ENCODE measurements around the gene ARID5B.

ARID5B gene

GRCh38 chr10:62047228-62047892 is 145.9 kb downstream of the ARID5B start:
- DNase-seq, result no peak
- no peak overlapping the region for H3K4me3 ChIP-seq (ENCODE audit: low read depth in 1 of 2, low read length in 2 of 2)
- no peak overlapping the region for H3K9ac ChIP-seq (ENCODE audit: low read depth, low read length)
- TF ChIP-seq CTCF (IDR thresholded peaks at IDR 0.05; ENCODE audit: borderline replicate concordance, extremely low read depth, low read length, poor library complexity, severe bottlenecking), result no peak
- TF ChIP-seq EZH2 (IDR thresholded peaks at IDR 0.05; ENCODE audit: borderline replicate concordance, low read depth, low read length, severe bottlenecking), result no peak
- peaks cover 8% of the 10 kb centered on the region; the same call in 1 of the 2 replicates for H3K4me1 ChIP-seq (ENCODE audit: insufficient read depth, low read length)
- H3K4me2 ChIP-seq (ENCODE audit: insufficient read depth, low read length), result no peak overlapping the region
- H3K27ac ChIP-seq (ENCODE audit: low read length), result no peak overlapping the region
- no peaks in the 10 kb centered on the region for H3K79me2 ChIP-seq (ENCODE audit: insufficient read depth, low read length)
- no peaks in the 10 kb centered on the region for H3K27me3 ChIP-seq (ENCODE audit: insufficient read depth, low read length, poor library complexity)
- H3K9me3 ChIP-seq (ENCODE audit: insufficient read depth, low read length, severe bottlenecking), result no peaks in the 10 kb centered on the region
- H3K36me3 ChIP-seq (ENCODE audit: insufficient read depth, low read length), result no peaks in the 10 kb centered on the region
- ATAC-seq (ENCODE audit: insufficient read depth, low read depth), result no peak
- no peaks in the 10 kb centered on the region for H4K20me1 ChIP-seq (ENCODE audit: insufficient read depth, low read length)
- no peak overlapping the region for H2AFZ ChIP-seq (ENCODE audit: low read depth, low read length)

- no peak overlapping the region for H3K27ac ChIP-seq (ENCODE audit: low read length)
Observed at GRCh38 chr10:62047960-62048383, 146.5 kb downstream of the ARID5B start.

GRCh38 chr10:62048470-62048869 is 147.0 kb downstream of the ARID5B start:
- Histone ChIP-seq H3K79me2 (ENCODE audit: insufficient read depth, low read length) (no peaks in the 10 kb centered on the region), H3K4me2 (ENCODE audit: insufficient read depth, low read length) (no peak overlapping the region), H3K27ac (ENCODE audit: low read length) (no peak overlapping the region), H2AFZ (ENCODE audit: low read depth, low read length) (no peak overlapping the region), H3K36me3 (ENCODE audit: insufficient read depth, low read length) (no peaks in the 10 kb centered on the region), H3K9me3 (ENCODE audit: insufficient read depth, low read length, severe bottlenecking) (no peaks in the 10 kb centered on the region), H3K9ac (ENCODE audit: low read depth, low read length) (no peak overlapping the region), H3K4me3 (ENCODE audit: low read depth in 1 of 2, low read length in 2 of 2) (no peak overlapping the region), H3K4me1 (ENCODE audit: insufficient read depth, low read length) (peaks cover 8% of the 10 kb centered on the region; the same call in 1 of the 2 replicates), H3K27me3 (ENCODE audit: insufficient read depth, low read length, poor library complexity) (no peaks in the 10 kb centered on the region), H4K20me1 (ENCODE audit: insufficient read depth, low read length) (no peaks in the 10 kb centered on the region)
- no peak for ATAC-seq (ENCODE audit: insufficient read depth, low read depth)
- TF ChIP-seq CTCF (IDR thresholded peaks at IDR 0.05; ENCODE audit: borderline replicate concordance, extremely low read depth, low read length, poor library complexity, severe bottlenecking) (no peak), EZH2 (IDR thresholded peaks at IDR 0.05; ENCODE audit: borderline replicate concordance, low read depth, low read length, severe bottlenecking) (no peak)
- no peak for DNase-seq

More at GRCh38 chr10:62047960-62048383, 146.5 kb downstream of the ARID5B start:
- no peak for ATAC-seq (ENCODE audit: insufficient read depth, low read depth)
- Histone ChIP-seq H3K9me3 (ENCODE audit: insufficient read depth, low read length, severe bottlenecking) (no peaks in the 10 kb centered on the region), H3K4me2 (ENCODE audit: insufficient read depth, low read length) (no peak overlapping the region), H3K79me2 (ENCODE audit: insufficient read depth, low read length) (no peaks in the 10 kb centered on the region), H4K20me1 (ENCODE audit: insufficient read depth, low read length) (no peaks in the 10 kb centered on the region), H2AFZ (ENCODE audit: low read depth, low read length) (no peak overlapping the region), H3K27me3 (ENCODE audit: insufficient read depth, low read length, poor library complexity) (no peaks in the 10 kb centered on the region), H3K4me3 (ENCODE audit: low read depth in 1 of 2, low read length in 2 of 2) (no peak overlapping the region), H3K4me1 (ENCODE audit: insufficient read depth, low read length) (peaks cover 8% of the 10 kb centered on the region; the same call in 1 of the 2 replicates), H3K36me3 (ENCODE audit: insufficient read depth, low read length) (no peaks in the 10 kb centered on the region), H3K9ac (ENCODE audit: low read depth, low read length) (no peak overlapping the region)
- TF ChIP-seq CTCF (IDR thresholded peaks at IDR 0.05; ENCODE audit: borderline replicate concordance, extremely low read depth, low read length, poor library complexity, severe bottlenecking), result no peak
- TF ChIP-seq EZH2 (IDR thresholded peaks at IDR 0.05; ENCODE audit: borderline replicate concordance, low read depth, low read length, severe bottlenecking), result no peak
- no peak for DNase-seq
